OCI-LY1 (cell line): ENCODE data around the gene CACNA1C.

Experiments
- CTCF ChIP-seq: fragments of 200-600 bp; sonication (generic), shearing (Covaris generic); IDR thresholded peaks from 2 replicates; pipeline ENCODE4 v1.5.1; 2017; ENCODE audit warnings: mild to moderate bottlenecking, antibody characterized with exemption, low read length, moderate library complexity, mixed read lengths
- EZH2 ChIP-seq: fragments of 200-600 bp; sonication (generic), shearing (Covaris generic); IDR thresholded peaks from 2 replicates; pipeline ENCODE4 v1.8.0; 2017; ENCODE audit warnings: borderline replicate concordance, mixed run types, mild to moderate bottlenecking, antibody characterized with exemption, low read length, moderate library complexity, mixed read lengths

DNA sequence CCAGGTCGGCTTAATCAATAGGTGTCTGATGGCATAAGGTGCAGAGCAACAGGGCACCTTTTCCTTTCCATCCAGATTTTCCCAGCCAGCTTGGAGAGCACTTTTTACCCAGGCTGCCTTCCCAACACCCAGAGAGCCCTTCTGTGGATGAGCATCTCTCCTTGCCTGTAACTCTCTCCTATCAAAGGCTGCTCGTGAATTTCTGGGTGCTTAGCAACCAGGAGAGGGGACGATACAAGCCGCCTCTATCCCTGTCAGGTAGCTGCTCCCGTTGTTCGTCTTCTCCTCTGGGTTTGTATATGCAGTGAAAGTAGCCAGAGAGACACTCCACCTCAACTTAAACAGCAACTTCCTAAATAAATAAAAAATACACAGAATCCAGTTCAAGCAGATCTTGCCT is 124.2 kb downstream of the CACNA1C start:
- TF ChIP-seq CTCF (no peak), EZH2 (no peak)
